Regular cardiac myocyte (primary cell): ENCODE data around the gene AXL. TPM values are rescaled to one million over a fixed set of nuclear protein-coding genes. Genes with fewer than 3 reads are reported as not detected.

Experiments
- total RNA-seq: library from RNA; depleted of rRNA; stranded (reverse); fragments of >200 nt; gene quantifications from 2 replicates; pipeline ENCODE4 v1.2.3, GENCODE V29; 2014

AXL gene
- total RNA-seq: 224 and 501 TPM in 2 replicates

DNA sequence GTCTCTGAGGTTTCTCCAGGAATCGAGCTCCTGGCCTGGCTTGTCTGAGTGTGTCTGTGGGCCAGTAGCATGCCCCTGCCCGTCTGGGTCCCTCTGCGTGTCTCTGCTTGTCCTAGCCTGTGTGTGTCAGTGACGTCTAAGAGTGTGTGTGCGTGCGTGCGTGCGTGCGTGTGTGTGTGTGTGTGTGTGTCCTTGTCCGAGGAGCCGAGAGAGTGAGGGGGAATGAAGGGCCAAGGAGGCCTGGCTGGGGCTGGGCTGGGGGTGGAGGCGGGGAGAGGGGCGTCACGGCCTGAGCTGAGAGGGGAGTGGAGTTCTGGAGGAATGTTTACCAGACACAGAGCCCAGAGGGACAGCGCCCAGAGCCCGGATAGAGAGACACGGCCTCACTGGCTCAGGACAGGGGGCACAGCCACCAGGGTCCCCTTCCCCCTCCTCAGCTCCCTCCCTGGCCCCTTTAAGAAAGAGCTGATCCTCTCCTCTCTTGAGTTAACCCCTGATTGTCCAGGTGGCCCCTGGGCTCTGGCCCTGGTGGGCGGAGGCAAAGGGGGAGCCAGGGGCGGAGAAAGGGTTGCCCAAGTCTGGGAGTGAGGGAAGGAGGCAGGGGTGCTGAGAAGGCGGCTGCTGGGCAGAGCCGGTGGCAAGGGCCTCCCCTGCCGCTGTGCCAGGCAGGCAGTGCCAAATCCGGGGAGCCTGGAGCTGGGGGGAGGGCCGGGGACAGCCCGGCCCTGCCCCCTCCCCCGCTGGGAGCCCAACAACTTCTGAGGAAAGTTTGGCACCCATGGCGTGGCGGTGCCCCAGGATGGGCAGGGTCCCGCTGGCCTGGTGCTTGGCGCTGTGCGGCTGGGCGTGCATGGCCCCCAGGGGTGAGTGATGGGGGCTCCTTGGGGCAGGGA is at the start of gene AXL:
Gene AXL, plus strand, starts transcription at position 609 of the 893 bp plus-strand sequence. Its CDS starts 170 bp downstream, at position 779.

DNA sequence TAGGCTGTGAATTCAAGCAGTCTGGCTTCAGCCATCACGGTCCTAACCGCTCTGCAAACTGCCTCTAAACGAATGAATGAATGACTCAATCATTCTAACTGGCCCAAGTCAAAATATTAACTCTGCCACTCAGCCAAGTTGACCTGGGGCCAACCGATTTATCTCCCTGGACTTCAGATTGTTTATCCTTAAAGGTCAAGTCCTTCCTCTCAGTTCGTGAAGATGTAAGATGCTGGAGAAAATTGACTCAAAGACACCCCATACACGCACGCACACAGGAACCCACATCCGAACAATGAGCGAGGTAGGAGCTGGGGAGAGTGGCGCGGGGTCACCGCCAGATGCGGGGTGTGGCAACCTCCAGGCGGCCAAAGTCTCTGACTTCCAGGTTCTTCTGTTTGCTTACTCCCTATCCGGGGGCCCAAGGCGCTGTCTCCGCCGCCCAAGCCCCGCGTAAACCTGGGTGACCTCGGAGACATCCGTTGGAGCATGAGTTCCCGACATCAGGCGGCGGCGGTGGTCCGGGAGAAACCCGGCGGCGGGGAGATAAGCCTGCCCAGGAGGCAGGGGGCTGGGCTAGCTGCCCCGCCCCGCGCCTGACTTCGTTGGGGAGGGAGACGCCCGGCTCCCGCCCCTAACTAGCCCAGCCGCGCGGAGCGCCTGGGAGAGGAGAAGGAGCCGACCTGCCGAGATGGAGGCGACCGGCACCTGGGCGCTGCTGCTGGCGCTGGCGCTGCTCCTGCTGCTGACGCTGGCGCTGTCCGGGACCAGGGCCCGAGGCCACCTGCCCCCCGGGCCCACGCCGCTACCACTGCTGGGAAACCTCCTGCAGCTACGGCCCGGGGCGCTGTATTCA is 26.2 kb upstream of the AXL start, which contains the start of gene CYP2S1:
Gene CYP2S1, plus strand, starts transcription at position 646 of the 856 bp plus-strand sequence. Its CDS starts 46 bp downstream, at position 692.

DNA sequence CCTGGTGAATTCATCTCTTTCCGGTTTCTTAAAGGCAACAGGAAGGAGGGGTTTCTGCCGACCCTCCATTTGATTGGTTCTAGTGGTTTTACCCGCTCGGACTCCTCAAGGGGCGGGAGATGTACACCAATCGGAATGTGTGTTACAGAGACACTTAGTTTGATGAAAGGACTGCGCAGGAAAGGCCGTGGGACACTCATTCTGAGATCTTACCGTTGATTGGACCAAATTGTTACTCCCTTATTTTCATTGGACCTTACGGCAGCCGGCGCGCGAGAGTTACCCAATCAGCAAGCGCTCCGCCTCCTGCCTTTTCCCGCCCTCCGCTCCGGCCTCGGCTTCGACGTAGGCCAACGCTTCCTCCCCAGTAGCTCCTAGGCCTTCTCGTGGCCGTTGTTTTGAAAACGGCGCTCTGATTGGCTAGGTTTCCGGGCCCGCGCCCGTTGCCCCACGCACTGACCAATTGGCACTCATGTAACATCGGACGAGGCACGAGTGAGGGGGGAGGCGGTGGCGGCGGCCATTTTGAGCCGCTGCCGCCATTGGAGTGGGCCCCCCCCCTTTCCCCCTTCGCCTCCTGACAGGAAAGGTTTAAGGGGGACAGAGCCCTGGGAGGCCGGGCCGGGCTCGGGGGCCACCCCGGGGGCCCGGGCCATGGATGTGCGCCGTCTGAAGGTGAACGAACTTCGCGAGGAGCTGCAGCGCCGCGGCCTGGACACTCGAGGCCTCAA is 45.0 kb downstream of the AXL start, which contains the start of gene HNRNPUL1:
Gene HNRNPUL1, plus strand, starts transcription at position 523 of the 731 bp plus-strand sequence. Its CDS starts 132 bp downstream, at position 655.

DNA sequence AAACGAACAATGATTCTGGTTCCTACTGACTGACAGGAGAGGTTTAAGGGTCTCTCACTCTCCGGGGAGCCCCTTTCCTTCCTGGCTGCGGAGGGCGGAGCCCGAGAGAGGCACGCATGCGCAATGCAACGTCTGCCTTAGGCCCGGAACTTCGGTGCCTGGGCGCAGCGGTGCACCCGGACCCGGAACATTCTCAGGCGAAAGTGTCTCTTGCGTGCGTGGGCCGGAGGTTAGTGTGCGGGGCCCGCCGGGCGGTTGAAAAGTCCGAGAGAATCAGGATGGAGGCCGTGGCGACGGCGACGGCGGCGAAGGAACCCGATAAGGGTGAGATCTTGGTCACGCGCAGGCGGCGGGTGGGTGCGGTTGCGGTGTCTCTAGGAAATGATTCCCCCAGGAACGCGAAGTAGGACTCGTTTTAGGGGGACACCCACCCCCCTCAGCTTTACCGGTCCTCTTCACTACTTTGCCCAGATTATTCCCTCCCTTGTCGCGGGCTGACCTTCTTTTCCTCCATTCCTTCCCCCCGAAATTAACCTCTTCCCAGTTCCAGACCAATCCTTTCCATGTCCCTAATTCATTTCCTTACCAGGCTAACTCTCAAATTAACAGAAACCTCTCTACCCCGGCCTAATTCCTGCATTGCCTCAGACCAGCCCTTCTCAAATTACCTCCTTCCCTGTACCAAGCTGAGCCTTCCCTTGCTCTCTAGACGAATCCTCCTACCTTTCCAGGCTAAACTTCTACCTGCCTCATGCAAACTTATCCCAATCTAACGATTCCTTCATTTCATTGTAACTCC is 91.2 kb downstream of the AXL start, which contains the start of gene CCDC97:
Gene CCDC97, plus strand, starts transcription at position 140 of the 799 bp plus-strand sequence. Its CDS starts 139 bp downstream, at position 279.

Other genes with a start within 250 kb of the AXL start
- not detected in 2 replicates for gene CYP2B6, start 227.9 kb upstream of the AXL start, total RNA-seq
- gene CYP2A13, start 130.8 kb upstream of the AXL start, total RNA-seq: not detected in 2 replicates
- gene CYP2F1, start 104.8 kb upstream of the AXL start, total RNA-seq: under 0.01 TPM in 1 of 2 replicates, not detected in the other
- under 0.01 and 1.3 TPM in 2 replicates for gene CYP2S1, start 26.0 kb upstream of the AXL start, total RNA-seq
- gene HNRNPUL1, start 45.1 kb downstream of the AXL start, total RNA-seq: 41.7 and 84.2 TPM in 2 replicates
- gene CCDC97, start 90.9 kb downstream of the AXL start, total RNA-seq: 6.2 and 6.3 TPM in 2 replicates
- 8.7 and 10.7 TPM in 2 replicates for gene TGFB1, start 134.7 kb downstream of the AXL start, total RNA-seq
- 3.1 and 6.5 TPM in 2 replicates for gene B9D2, start 144.9 kb downstream of the AXL start, total RNA-seq
- gene TMEM91, start 157.3 kb downstream of the AXL start, total RNA-seq: 4.2 and 9.9 TPM in 2 replicates
- 9.3 and 22.8 TPM in 2 replicates for gene EXOSC5, start 178.1 kb downstream of the AXL start, total RNA-seq
- 21.5 and 31.9 TPM in 2 replicates for gene BCKDHA, start 178.6 kb downstream of the AXL start, total RNA-seq
- gene B3GNT8, start 208.2 kb downstream of the AXL start, total RNA-seq: 0.96 and 1.1 TPM in 2 replicates
- 21.4 and 43.5 TPM in 2 replicates for gene DMAC2, start 220.7 kb downstream of the AXL start, total RNA-seq
- gene ERICH4, start 223.9 kb downstream of the AXL start, total RNA-seq: not detected in 2 replicates